ENCODE data around the gene GDI2. TPM values are rescaled to one million over a fixed set of nuclear protein-coding genes. Genes with fewer than 3 reads are reported as not detected.

The GDI2 gene
- total and polyA plus RNA-seq, 2 of the 13 experiments (the other 11 are each of a cell fraction or from before 2014, with no cell fraction given) = 153 to 477 TPM

GRCh38 chr10:5731559-5731958 lies 81.7 kb downstream of the GDI2 start:
- DNase-seq (ENCODE audit: low spot score) (no peak), ATAC-seq (no peak), FAIRE-seq (no peak)
- H3K79me2 ChIP-seq (ENCODE audit: insufficient read depth, low read length) = peaks cover 2% of the 10 kb centered on the region
- ChIA-PET POLR2A (no interaction called here), CTCF (ENCODE audit: low intra/inter-chr PET ratio, low total read pairs) (no interaction called here)
- H3K9me3 ChIP-seq (ENCODE audit: low read length) = no peaks in the 10 kb centered on the region
- H3K27ac ChIP-seq (ENCODE audit: extremely low read length, insufficient read depth, low read length) = no peak overlapping the region
- peaks cover 14 to 48% of the 10 kb centered on the region in 2 experiments for H3K36me3 ChIP-seq (replicated peaks in 1 of 2; ENCODE audit: control insufficient read depth in 1 of 2, insufficient read depth in 2 of 2, low read length in 2 of 2)
- H4K20me1 ChIP-seq (ENCODE audit: insufficient read depth, low read length) = no peaks in the 10 kb centered on the region
- H3K9ac ChIP-seq (ENCODE audit: insufficient read depth, low read depth, low read length) = no peak overlapping the region
- intact Hi-C loops (cut with micrococcal nuclease; ENCODE audit: unreplicated experiment) = no loop called here
- H3K4me3 ChIP-seq (replicated peaks in 1 of 3; ENCODE audit: insufficient read depth in 1 of 3, low read depth in 2 of 3, low read length in 3 of 3) = no peak overlapping the region
- WGBS (ENCODE audit: low lambda C conversion rate) = 67% methylated on average over 3 of the region's 3 CpGs
- TF ChIP-seq TCF12 (IDR thresholded peaks at IDR 0.05) (no peak), TCF12 (CRISPR knock-in tag; IDR thresholded peaks at IDR 0.05) (no peak), ZNF143 (CRISPR knock-in tag; IDR thresholded peaks at IDR 0.05) (no peak), RERE (CRISPR knock-in tag; IDR thresholded peaks at IDR 0.05; ENCODE audit: low read depth) (no peak), ZNF644 (CRISPR knock-in tag; IDR thresholded peaks at IDR 0.05; ENCODE audit: low read depth) (no peak), ZNF138 (CRISPR knock-in tag; IDR thresholded peaks at IDR 0.05; ENCODE audit: low read depth) (no peak), FIP1L1 (IDR thresholded peaks at IDR 0.05; ENCODE audit: borderline replicate concordance, insufficient read depth, low read depth, low read length) (no peak), IRF9 (CRISPR knock-in tag; IDR thresholded peaks at IDR 0.05; ENCODE audit: borderline replicate concordance) (no peak), ZNF597 (CRISPR knock-in tag; IDR thresholded peaks at IDR 0.05) (no peak), ZBTB38 (CRISPR knock-in tag; IDR thresholded peaks at IDR 0.05) (no peak)
- in situ Hi-C loops (cut with HindIII; ENCODE audit: extremely low pct_ligation_motif_present, low pct_unique_long_range_greater_than_20kb) = no loop called here
- no peak overlapping the region for H3K4me2 ChIP-seq (ENCODE audit: low read depth, low read length)
- H2AFZ ChIP-seq (ENCODE audit: low read length) = no peak overlapping the region
- no TSS peak for BruUV-seq (replicated peaks)
- no peaks in the 10 kb centered on the region for H3K27me3 ChIP-seq (ENCODE audit: control insufficient read depth in 1 of 2, insufficient read depth in 2 of 2, low read length in 2 of 2)
- peaks cover 22% of the 10 kb centered on the region for H3K4me1 ChIP-seq (ENCODE audit: insufficient read depth, low read length)
